ENCODE results near the gene CD55.

GRCh38 chr1:207346513-207346912 lies 25.0 kb downstream of the CD55 start:
- no peak for TF ChIP-seq CTCF (IDR thresholded peaks at IDR 0.05; ENCODE audit: low read depth, low read length)
- no peak for TF ChIP-seq EZH2phosphoT487 (IDR thresholded peaks at IDR 0.05; ENCODE audit: low read depth)

Data from OCI-LY3 (cell line).